ENCODE data around the gene KIF25.

- TF ChIP-seq EZH2 (IDR thresholded peaks at IDR 0.05; ENCODE audit: borderline replicate concordance, low read depth, low read length, poor library complexity, severe bottlenecking) (no peak), CTCF (conservative IDR thresholded peaks at IDR 0.05; ENCODE audit: low read depth, low read length) (no peak)
These were observed 89.1 kb downstream of the KIF25 start for GRCh38 chr6:168086616-168087015.
